Activated CD4-positive, alpha-beta T cell treated with anti-CD3 and anti-CD28 coated beads, Interleukin-10, Interleukin-2, amounts not matched to agents 100 ng/mL and 50 ng/mL, durations not matched to agents 16 hours and 8 hours (primary cell): Measurements from ENCODE around the gene AFF2.

Experiments
- DNase-seq: peaks from one replicate; pipeline ENCODE4 v3.0.0-alpha.2; 2020

Gene AFF2

GRCh38 chrX:148592595-148592994 is 92.2 kb downstream of the AFF2 start:
- no peak for DNase-seq

- no peak for DNase-seq
Measured at GRCh38 chrX:148593146-148593545, 92.7 kb downstream of the AFF2 start.

GRCh38 chrX:148593987-148594386 is 93.6 kb downstream of the AFF2 start:
- no peak for DNase-seq

- no peak for DNase-seq
Measured at GRCh38 chrX:148599404-148599803, 99.0 kb downstream of the AFF2 start.

GRCh38 chrX:148600131-148600530 is 99.7 kb downstream of the AFF2 start:
- no peak for DNase-seq

GRCh38 chrX:148600581-148600980 is 100.2 kb downstream of the AFF2 start:
- no peak for DNase-seq

- peak; percentile 5 for DNase-seq
Measured at GRCh38 chrX:148601034-148601433, 100.6 kb downstream of the AFF2 start.

- no peak for DNase-seq
Measured at GRCh38 chrX:148609515-148610327, 109.3 kb downstream of the AFF2 start.

- DNase-seq = no peak
Measured at GRCh38 chrX:148610328-148610698, 109.9 kb downstream of the AFF2 start.

GRCh38 chrX:148611993-148612392 is 111.6 kb downstream of the AFF2 start:
- no peak for DNase-seq

GRCh38 chrX:148612431-148612830 is 112.0 kb downstream of the AFF2 start:
- DNase-seq = no peak

- no peak for DNase-seq
Measured at GRCh38 chrX:148613636-148614035, 113.2 kb downstream of the AFF2 start.

- no peak for DNase-seq
Measured at GRCh38 chrX:148615491-148615890, 115.1 kb downstream of the AFF2 start.

GRCh38 chrX:148618470-148619445 is 118.3 kb downstream of the AFF2 start:
- DNase-seq = no peak

GRCh38 chrX:148620023-148620422 is 119.6 kb downstream of the AFF2 start:
- DNase-seq = no peak

GRCh38 chrX:148624951-148625474 is 124.6 kb downstream of the AFF2 start:
- DNase-seq = no peak

- DNase-seq = no peak
Measured at GRCh38 chrX:148628621-148629020, 128.2 kb downstream of the AFF2 start.

GRCh38 chrX:148629434-148629833 is 129.0 kb downstream of the AFF2 start:
- DNase-seq = no peak

GRCh38 chrX:148632444-148632843 is 132.0 kb downstream of the AFF2 start:
- DNase-seq = no peak

GRCh38 chrX:148633218-148633908 is 132.9 kb downstream of the AFF2 start:
- no peak for DNase-seq

- DNase-seq = no peak
Measured at GRCh38 chrX:148634591-148634990, 134.2 kb downstream of the AFF2 start.

GRCh38 chrX:148643460-148643859 is 143.0 kb downstream of the AFF2 start:
- no peak for DNase-seq

GRCh38 chrX:148647651-148648050 is 147.2 kb downstream of the AFF2 start:
- DNase-seq = no peak
